ENCODE data around the gene ANKS3. TPM values are rescaled to one million over a fixed set of nuclear protein-coding genes. Genes with fewer than 3 reads are reported as not detected.
"Not testable (repeated sequence)": the region's sequence is repeated elsewhere in the genome, so short reads cannot be mapped to it uniquely, and the experiment has no call there.

ANKS3 gene
- total RNA-seq, 3 donors from 2014 or later: 18.2 to 32.3 (median 21.3) TPM

DNA sequence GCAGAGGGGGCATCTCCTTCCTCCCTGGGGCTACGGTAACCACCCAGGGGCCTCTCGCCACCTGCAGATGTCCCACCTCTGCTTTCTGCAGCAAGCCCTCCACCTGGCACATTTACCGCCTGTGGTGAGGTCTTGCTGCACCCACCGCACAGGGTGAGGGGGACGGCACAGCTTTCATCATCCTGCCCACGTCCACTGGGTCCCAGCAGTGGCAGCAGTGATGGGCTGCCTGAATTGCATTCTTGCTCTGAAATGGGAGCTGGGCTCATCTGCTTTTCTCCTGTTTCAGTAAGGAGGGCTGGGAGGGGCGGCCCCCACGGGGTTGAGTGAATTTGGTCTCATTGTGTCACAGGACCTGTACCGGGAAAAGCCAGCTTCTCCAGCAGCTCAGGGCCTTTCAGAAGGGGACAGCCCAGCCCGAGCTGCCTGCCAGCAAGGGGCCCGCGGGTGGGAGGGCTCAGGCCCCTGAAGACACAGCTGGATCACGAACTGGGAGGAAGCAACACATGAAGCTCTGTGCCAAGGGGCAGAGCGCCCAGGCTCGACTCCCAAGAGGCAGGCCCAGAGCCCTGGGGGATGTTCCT lies 13.0 kb upstream of the ANKS3 start:
- intact Hi-C loops (cut with DNase I, micrococcal nuclease): no loop called here
- TF ChIP-seq, protein P1, sequence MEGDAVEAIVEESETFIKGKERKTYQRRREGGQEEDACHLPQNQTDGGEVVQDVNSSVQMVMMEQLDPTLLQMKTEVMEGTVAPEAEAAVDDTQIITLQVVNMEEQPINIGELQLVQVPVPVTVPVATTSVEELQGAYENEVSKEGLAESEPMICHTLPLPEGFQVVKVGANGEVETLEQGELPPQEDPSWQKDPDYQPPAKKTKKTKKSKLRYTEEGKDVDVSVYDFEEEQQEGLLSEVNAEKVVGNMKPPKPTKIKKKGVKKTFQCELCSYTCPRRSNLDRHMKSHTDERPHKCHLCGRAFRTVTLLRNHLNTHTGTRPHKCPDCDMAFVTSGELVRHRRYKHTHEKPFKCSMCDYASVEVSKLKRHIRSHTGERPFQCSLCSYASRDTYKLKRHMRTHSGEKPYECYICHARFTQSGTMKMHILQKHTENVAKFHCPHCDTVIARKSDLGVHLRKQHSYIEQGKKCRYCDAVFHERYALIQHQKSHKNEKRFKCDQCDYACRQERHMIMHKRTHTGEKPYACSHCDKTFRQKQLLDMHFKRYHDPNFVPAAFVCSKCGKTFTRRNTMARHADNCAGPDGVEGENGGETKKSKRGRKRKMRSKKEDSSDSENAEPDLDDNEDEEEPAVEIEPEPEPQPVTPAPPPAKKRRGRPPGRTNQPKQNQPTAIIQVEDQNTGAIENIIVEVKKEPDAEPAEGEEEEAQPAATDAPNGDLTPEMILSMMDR (IDR thresholded peaks at IDR 0.05): no peak
- no peaks in the 10 kb centered on the region for H3K9me3 ChIP-seq
- H3K4me1 ChIP-seq (ENCODE audit: low read depth): no peaks in the 10 kb centered on the region
- H3K36me3 ChIP-seq (ENCODE audit: low read depth): no peaks in the 10 kb centered on the region
- DNase-seq: no peak
- ATAC-seq: no peak
- no peak overlapping the region for H3K4me3 ChIP-seq

DNA sequence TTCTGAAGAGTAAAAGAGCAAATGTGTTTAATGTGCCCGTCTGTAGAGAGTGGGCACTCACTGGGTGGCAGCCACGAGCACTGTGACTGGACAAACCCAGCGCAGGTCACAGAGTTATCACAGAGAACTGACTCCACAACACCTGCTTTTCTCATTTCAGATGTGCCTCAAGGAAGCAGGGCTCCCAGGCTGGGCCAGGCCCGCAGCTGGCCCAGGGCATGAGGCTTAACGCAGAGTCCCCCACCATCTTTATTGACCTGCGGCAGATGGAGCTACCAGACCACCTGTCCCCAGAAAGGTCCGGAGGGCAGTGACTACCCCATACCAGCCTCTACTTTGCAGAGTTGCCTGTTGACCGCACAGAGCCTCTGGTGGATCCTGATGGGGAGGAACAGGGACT lies 12.1 kb upstream of the ANKS3 start:
- Histone ChIP-seq H3K9me3 (no peaks in the 10 kb centered on the region), H3K4me3 (no peak overlapping the region), H3K36me3 (ENCODE audit: low read depth) (no peaks in the 10 kb centered on the region), H3K4me1 (ENCODE audit: low read depth) (no peaks in the 10 kb centered on the region)
- intact Hi-C loops (cut with DNase I, micrococcal nuclease): no loop called here
- DNase-seq: no peak
- ATAC-seq: no peak
- TF ChIP-seq, protein P1 (IDR thresholded peaks at IDR 0.05): no peak

DNA sequence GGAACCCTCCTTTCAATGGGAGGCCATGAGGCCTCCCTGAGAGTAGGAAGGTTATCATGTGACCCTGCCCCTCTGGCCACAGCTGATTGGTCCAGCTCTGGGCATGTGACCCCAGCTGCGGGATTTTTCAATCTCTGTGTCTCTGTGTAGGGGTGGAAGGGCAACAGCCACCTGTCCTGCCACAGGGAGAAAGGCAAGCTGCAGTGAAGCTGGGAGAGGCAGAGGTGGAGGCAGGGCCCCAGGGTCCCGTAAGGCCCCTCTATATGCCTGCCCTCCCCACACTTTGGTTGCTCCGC lies 11.2 kb upstream of the ANKS3 start:
- DNase-seq (no peak), ATAC-seq (no peak)
- intact Hi-C loops (cut with DNase I, micrococcal nuclease): no loop called here
- Histone ChIP-seq H3K4me1 (ENCODE audit: low read depth) (no peaks in the 10 kb centered on the region), H3K36me3 (ENCODE audit: low read depth) (no peaks in the 10 kb centered on the region), H3K4me3 (no peak overlapping the region), H3K9me3 (no peaks in the 10 kb centered on the region)
- TF ChIP-seq, protein P1 (IDR thresholded peaks at IDR 0.05): no peak

DNA sequence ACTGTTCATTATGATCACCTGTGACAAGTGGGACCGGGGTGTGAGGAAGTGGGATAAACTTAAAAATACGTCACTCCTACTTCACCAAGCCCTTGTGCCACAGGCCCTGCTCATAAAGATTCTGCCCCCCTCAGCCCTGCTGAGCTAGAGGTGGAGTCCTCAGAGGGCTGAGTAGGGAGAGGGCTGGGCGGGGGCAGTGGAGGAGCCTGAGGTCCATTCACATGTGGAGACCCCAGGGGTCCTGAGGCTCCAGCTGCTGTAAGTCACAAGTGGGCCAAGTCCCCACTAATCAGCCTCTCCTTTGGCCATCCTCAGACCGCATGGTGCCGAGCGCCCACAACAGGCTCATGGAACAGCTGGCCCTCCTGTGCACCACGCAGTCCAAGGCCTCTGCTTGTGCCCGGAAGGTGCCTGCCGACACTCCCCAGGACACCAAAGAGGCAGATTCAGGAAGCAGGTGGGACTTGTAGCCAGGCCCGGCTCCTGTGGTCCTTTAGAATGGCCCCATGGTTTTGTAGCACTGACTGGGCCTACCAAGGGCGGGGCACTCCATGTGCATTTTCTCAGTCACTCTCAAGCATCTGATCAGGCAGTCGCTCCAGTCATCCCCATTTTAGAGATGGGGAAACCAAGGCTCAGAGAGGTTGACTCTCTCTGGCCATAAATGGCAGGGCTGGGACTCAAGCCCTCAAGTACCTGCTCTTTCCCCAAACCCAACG lies 10.6 kb upstream of the ANKS3 start:
- no peaks in the 10 kb centered on the region for H3K9me3 ChIP-seq
- DNase-seq (no peak), ATAC-seq (no peak)
- intact Hi-C loops (cut with DNase I, micrococcal nuclease): no loop called here
- no peaks in the 10 kb centered on the region for H3K4me1 ChIP-seq (ENCODE audit: low read depth)
- H3K36me3 ChIP-seq (ENCODE audit: low read depth): no peaks in the 10 kb centered on the region
- no peak overlapping the region for H3K4me3 ChIP-seq
- TF ChIP-seq, protein P1 (IDR thresholded peaks at IDR 0.05): no peak

DNA sequence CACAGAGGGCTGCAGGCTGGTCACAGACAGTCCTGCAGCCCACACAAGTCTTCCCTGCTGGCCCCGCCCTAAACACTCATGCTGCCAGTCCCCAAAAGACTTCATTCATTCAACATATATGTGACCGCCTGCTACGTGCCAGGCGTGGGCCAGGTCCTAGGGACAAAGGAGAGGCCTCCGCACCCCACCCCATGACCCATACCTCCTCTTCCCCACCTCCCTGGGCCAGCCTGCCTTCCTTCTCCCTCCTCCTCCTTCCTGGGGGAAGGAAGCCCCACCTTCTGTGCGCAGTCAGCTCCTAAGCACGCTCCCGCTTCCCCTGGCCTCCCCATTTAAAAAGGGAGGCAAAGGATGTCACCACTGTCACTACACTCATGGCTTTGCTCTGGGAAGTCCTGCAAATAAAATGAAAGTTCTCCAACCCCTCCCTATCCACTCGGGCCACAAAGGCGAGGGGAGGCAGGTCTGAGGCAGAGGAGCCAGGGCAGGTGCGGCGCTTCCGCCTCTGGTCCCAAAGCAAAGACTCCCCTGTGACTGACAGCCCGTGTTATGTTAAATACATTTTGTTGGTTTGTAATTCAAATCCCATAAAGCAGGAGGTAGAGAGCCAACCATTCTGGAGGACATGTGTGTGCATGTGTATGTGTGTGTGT lies 9.3 kb upstream of the ANKS3 start:
- DNase-seq: peak in 2 of 3 donors; percentile 29 to 51
- Histone ChIP-seq H3K36me3 (ENCODE audit: low read depth) (no peaks in the 10 kb centered on the region), H3K9me3 (no peaks in the 10 kb centered on the region), H3K4me3 (no peak overlapping the region), H3K4me1 (ENCODE audit: low read depth) (no peaks in the 10 kb centered on the region)
- TF ChIP-seq, protein P1 (IDR thresholded peaks at IDR 0.05): no peak
- peak; percentile 81 for ATAC-seq
- intact Hi-C loops (cut with DNase I, micrococcal nuclease): no loop called here

DNA sequence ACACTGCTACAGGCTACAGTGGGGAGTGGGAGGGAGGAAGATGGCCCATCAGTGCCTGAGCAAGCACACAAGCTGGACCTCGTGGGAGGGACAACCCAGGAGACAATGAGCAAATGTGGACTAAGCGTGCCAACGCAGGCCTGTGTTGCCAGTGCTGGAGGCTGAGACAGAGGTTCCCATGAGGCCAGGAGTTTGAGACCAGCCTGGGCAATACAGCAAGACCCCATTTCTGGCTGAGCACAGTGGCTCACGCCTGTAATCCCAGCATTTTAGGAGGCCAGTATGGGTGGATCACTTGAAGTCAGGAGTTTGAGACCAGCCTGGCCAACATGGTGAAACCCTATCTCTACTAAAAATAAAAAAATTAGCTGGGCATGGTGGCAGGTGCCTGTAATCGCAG lies 4.3 kb upstream of the ANKS3 start:
- H3K36me3 ChIP-seq (ENCODE audit: low read depth); ATAC-seq; H3K9me3 ChIP-seq; H3K4me3 ChIP-seq; H3K4me1 ChIP-seq (ENCODE audit: low read depth); intact Hi-C loops (cut with DNase I, micrococcal nuclease); DNase-seq: not testable (repeated sequence)
